HG03060 (cell line): ENCODE results near the gene LRP5.
"Not testable (repeated sequence)": the region's sequence is repeated elsewhere in the genome, so short reads cannot be mapped to it uniquely, and the experiment has no call there.

Experiments
- ATAC-seq: cut with Tn5 transposase; IDR thresholded peaks from one replicate; pipeline ENCODE4 v1.9.1; 2021; ENCODE audit warnings: low read depth, moderate number of reproducible peaks; ENCODE audit not compliant: unreplicated experiment

LRP5 gene

DNA sequence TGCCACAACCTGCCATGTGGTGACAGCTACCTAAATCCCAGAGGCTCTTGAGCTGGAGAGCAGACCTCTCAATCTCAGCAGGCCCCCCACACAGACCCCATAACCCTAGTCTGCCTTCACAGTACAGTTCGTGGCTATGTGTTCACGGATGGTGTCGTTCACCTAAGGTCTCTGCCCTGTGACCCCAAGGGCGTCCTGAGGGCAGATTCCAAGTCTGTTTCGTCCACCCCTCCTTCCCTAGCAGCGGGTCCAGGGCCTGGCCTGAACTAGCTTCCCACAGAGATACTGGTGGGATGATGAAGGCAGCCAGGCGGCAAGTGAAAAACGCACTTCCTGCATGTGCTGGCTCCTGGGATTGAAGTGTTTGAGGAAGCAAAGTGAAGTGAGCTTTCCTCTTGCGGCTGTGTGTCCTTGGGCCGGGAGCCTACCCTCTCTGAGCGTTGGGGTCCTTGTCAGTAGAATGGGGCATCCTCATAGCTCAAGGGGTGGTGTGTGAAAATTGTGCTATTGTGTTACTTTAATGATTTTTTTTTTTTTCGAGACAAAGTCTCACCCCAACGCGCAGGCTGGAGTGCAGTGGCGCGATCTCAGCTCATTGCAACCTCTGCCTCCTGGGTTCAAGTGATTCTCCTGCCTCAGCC is 70.1 kb downstream of the LRP5 start:
- no peak for ATAC-seq

DNA sequence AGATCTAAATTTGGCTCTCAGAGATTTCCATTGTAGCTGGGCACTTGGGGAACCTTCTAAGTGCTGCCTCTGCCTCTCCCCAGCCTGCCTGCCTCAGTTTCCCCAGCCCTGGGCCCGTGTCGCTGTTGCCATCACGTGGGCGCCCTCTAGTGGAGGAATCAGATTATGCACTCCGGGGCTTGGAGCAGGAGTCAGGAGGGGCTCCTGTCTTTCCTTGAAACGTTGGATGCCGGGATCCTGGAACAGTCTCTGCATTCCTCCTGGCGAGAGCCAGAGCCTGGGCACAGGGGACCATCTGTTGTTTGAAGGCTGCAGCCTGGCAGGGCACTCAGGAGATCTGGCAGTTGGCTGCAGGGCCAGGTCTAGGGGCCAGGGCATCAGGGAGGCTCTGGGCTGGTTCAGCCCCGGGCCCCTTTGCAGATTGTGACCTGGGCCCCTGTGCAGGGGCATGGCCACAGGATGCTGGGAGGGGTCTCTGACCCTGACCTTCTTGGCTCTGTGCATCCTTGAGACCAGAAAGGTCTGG is 71.6 kb downstream of the LRP5 start:
- no peak for ATAC-seq

DNA sequence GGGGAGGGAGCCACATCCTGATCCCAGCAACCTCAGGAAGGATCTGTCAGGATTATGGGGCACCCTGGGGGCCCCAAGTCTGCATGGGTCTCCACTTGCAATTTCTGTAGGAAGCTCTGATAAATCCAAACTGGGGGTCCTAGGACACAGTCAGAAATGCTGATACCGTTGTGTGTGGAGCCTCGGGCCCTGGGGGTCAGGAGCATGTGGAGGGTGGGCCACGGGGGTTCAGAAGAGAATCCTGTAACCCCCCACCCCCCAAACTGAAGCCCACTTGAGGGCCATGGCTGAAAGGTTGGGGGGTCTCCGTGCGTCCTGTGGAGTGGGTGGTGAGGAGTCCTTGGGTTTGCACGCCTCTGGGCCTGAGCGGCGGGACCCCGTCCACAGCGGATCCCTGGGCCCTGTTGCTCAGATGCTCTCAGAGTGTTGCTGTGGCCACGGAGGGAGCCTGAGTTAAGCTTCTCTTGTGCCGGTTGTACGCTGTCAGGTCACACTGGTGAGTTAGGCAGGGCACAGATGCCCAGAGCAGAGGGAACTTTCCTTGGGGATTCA is 72.2 kb downstream of the LRP5 start:
- no peak for ATAC-seq

DNA sequence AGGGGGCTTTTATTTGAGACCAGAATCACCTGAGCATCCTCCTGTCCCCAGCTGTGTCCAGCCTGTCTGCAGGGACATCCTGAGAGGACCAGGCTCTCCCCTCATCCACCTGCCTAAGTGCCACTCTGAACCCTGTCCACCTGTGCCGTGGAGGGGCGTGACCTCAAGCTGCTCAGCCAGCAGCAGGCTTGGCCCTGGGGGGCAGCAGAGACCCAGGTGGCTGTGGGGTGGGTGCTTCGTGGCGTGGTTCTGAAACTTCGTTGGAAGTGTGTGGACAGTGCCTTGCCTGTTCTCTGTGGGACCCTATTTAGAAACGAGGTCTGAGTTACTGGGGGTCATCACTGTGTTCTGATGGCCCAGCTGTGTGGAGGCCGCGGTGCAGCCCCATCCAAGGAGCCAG is 72.7 kb downstream of the LRP5 start:
- ATAC-seq, result no peak

DNA sequence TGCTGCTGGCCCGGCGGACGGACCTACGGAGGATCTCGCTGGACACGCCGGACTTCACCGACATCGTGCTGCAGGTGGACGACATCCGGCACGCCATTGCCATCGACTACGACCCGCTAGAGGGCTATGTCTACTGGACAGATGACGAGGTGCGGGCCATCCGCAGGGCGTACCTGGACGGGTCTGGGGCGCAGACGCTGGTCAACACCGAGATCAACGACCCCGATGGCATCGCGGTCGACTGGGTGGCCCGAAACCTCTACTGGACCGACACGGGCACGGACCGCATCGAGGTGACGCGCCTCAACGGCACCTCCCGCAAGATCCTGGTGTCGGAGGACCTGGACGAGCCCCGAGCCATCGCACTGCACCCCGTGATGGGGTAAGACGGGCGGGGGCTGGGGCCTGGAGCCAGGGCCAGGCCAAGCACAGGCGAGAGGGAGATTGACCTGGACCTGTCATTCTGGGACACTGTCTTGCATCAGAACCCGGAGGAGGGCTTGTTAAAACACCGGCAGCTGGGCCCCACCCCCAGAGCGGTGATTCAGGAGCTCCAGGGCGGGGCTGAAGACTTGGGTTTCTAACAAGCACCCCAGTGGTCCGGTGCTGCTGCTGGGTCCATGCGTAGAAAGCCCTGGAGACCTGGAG is 74.1 kb downstream of the LRP5 start:
- no peak for ATAC-seq

DNA sequence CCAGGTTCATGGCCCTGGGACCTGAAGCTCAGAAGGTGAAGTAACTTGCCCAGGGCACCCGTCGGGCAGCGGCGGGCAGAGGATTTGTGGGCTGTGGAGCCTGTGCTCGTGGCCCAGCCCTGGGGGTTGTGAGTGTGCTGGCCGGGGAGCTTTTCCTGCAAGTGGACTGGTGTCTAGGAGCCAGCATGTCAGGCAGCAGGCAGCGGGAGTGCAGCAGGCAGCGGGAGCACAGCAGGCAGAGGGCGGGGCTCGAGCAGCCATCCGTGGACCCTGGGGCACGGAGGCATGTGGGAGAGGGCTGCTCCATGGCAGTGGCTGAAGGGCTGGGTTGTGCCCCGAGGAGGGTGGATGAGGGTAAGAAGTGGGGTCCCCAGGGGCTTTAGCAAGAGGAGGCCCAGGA is 75.4 kb downstream of the LRP5 start:
- no peak for ATAC-seq

DNA sequence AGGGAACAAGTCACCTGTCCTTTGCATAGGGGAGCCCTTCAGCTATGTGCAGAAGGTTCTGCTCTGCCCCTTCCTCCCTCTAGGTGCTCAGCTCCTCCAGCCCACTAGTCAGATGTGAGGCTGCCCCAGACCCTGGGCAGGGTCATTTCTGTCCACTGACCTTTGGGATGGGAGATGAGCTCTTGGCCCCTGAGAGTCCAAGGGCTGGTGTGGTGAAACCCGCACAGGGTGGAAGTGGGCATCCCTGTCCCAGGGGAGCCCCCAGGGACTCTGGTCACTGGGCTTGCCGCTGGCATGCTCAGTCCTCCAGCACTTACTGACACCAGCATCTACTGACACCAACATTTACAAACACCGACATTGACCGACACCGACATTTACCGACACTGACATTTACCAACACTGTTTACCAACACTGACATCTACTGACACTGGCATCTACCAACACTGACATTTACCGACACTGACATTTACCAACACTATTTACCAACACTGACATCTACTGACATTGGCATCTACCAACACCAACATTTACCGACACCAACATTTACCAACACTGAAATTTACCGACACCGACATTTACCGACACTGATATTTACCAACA is 76.3 kb downstream of the LRP5 start:
- no peak for ATAC-seq

DNA sequence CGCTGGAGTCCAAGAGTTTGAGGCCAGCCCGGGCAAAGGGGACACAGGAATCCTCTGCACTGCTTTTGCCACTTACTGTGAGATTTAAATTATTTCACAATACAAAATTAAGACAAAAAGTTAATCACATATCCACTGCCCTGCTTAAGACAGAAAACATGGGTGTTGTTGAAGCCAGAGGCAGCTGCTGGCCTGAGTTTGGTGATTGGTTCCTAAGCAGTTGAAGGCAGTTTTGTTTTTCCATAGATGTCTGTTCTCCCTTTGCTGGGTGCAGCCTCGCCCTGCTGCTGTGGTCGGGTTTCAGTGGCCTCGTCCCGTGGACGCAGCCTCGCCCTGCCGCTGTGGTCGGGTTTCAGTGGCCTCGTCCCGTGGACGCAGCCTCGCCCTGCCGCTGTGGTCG is 77.9 kb downstream of the LRP5 start:
- no peak for ATAC-seq

DNA sequence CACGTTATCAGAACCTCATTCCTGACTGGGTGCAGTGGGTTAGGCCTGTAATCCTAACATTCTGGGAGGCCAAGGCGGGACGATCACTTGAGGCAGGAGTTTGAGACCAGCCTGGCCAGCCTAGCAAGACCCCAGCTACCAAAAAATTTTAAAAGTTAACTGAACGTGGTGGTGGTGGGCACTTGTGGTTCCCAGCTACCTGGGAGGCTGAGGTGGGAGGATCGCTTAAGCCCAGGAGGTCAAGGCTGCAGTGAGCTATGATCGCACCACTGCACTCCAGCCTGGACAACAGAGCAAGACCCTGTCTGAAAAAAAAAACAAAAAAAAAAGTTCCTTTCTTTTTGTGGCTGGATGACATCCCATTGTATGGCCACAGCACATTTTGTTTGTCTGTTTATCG is 80.4 kb downstream of the LRP5 start:
- ATAC-seq, result no peak

DNA sequence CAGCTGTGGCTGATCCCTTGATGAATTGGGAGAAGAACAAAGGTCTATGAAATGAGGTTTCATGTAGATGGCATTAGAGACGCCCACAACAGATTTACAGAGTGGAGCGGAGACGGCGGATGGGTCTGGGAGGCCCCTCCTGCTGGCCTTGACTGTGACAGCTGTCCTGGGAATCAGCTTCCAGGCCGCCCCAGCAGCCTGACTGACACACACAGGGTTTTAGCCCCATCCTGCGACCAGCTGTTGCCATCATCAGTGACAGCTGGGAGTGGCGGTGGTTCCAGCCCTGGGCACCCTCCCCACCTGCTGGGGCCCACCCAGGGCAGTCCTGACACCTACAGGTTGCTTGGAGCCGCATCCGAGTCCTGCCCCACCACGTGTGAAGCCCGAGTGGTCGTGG is 84.1 kb downstream of the LRP5 start:
- no peak for ATAC-seq

DNA sequence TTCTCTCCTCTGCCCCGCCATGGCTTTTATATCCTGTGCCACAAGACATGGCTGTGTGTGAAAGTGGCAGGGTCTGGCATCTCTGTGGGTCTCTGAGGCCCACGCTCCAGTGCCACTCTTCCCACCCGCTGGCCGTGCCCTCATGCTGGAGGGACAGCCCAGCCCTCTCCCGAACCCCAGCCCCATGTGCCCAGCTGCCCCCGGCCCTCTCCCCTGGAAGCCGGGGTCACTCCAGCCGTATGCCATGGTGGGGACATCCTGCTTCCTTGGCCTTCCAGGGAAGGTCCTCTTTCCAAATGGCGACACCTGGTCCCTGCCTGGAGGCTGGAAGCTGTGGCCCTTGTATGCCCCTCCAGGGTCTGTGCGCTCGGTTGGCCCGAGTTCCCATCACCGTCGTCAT is 84.9 kb downstream of the LRP5 start:
- ATAC-seq, result no peak

DNA sequence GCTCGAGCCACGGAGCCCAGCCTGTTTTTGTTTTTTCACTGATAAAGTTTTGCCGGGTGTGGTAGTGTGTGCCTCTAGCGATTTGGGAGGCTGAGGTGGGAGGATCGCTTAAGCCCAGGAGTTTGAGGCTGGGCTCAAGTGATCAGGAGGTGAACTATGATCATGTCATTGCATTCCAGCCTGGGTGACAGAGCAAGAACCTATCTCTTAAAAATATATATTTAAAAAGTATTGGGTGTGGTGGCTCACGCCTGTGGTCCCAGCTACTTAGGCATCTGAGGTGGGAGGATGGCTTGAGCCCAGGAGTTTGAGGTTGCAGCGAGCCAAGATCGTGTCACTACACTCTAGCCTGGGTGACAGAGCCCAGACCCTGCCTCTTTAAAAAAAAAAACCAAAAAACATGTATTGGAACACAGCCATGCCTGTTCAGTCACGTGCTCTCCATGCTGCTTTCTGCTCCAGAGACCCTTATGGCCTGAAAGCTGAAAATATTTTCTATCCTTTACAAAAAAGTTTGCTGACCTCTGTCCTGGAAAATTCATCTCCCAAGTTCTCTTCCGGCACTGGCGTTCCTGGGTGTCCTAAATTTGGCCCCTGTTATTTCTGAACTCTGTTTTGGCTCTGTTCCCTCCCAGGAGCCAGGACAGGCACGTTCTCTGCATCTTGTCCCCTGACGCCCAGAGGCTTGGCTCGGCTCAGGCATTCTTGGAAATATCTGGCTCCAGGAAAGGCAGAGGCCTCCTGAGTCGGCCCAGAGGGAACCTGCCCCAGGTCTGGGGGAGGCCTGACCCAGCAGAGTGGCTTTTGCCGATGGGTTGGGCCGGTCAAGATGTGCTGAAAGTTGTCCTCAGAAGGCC is 86.8 kb downstream of the LRP5 start:
- no peak for ATAC-seq

DNA sequence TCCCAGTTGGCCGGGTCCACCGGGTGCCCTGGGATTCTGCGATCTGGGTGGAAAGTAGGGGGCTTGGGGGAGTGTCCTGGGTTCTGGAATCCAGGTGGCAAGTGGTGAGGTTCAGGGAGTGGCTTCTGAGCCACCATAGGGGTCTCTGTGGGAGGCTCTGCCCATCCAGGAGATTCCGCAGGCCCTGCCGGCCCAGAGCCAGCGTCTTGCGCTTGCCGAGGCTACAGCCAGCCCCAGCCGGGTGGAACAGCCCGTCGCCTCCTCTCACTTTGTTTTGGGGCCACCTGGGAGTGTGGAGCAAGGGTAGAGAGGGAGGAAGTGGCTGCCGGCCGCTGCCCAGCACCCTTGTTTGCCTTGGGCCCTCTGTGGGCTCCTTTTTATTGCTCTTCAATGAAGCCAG is 87.5 kb downstream of the LRP5 start:
- ATAC-seq, result no peak

DNA sequence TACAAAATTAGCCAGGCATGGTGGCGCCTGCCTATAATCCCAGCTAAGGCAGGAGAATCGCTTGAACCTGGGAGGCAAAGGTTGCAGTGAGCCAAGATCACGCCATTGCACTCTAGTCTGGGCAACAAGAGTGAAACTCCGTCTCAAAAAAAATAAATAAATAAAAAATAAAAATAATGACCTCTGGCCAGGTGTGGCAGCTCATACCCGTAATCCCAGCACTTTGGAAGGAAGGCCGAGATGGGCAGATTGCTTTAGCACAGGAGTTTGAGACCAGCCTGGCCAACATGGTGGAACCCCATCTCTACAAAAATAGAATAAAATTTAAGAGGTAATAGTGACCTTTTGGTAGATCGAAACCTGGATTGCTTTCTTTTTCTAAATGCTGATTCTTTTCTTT is 88.2 kb downstream of the LRP5 start:
- ATAC-seq, result not testable (repeated sequence)

DNA sequence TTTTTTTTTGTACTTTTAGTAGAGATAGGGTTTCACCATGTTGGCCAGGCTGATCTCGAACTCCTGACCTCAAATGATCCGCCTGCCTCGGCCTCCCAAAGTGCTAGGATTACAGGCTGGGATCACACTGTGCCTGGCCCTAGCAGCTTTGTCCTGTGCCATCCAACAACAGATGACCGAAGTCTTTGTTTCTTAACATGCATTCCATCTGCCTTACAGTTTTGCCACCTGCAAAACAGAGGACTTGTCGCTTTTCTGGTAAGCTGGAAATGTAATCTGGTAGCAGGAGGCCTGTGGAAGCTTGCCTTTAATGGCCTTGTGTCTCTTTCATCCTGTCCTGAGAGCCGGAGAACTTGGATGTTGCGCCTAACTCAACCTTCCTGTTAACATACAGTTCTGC is 89.5 kb downstream of the LRP5 start:
- no peak for ATAC-seq

DNA sequence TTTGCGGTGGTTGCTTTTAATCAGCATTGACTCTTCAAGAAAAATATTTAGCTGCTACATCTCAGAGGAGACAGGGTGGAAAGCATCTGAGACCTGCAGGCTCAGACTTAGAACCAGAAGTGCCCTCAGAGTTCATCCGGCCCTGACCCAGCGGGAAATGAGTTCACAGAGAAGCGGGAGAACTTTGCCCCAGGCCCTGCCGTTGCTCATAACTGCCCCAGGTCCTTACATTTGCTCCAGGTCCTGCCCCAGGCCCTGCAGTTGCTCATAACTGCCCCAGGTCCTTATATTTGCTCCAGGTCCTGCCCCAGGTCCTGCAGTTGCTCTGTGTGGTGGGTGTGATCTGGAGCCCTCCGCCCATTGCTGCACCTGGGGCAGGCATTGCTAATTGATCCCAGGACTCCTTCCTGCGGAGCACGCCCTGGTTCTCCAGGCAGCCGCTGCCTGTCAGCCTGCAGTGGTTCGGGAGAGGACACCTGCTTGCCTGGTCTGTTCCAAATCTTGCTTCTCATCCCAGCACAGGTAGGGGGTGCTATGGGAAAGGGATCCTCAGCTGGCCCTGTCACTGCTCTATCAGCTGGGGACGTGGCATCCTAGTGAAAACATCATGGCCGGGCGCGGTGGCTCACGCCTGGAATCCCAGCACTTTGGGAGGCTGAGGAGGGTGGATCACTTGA is 90.1 kb downstream of the LRP5 start:
- no peak for ATAC-seq

DNA sequence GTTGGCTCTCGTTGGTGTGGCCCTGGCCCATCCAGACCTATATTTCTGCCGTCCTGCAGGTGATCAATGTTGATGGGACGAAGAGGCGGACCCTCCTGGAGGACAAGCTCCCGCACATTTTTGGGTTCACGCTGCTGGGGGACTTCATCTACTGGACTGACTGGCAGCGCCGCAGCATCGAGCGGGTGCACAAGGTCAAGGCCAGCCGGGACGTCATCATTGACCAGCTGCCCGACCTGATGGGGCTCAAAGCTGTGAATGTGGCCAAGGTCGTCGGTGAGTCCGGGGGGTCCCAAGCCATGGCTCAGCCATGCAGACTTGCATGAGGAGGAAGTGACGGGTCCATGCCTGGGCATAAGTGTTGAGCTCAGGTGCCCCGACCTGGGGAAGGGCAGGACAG is 91.0 kb downstream of the LRP5 start:
- ATAC-seq, result no peak

DNA sequence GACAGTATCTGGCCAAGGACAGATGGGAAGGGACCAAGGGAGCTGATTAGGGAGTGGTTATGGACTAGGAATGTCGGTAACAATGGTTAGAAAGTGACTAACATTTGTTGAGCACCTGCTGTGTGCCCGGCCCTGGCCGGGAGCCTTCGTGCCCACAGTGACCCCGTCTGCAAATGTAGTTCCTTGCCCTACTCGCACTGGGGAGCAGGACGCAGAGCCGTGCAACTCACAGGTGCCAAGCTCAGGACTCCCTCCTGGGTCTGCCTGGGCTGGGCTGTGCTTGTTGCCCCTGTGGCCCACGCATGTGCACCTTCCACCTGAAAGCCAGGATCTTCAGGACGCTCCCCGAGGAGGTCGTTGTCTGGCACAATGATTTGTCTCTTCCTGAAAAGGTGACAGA is 91.4 kb downstream of the LRP5 start:
- ATAC-seq, result no peak

DNA sequence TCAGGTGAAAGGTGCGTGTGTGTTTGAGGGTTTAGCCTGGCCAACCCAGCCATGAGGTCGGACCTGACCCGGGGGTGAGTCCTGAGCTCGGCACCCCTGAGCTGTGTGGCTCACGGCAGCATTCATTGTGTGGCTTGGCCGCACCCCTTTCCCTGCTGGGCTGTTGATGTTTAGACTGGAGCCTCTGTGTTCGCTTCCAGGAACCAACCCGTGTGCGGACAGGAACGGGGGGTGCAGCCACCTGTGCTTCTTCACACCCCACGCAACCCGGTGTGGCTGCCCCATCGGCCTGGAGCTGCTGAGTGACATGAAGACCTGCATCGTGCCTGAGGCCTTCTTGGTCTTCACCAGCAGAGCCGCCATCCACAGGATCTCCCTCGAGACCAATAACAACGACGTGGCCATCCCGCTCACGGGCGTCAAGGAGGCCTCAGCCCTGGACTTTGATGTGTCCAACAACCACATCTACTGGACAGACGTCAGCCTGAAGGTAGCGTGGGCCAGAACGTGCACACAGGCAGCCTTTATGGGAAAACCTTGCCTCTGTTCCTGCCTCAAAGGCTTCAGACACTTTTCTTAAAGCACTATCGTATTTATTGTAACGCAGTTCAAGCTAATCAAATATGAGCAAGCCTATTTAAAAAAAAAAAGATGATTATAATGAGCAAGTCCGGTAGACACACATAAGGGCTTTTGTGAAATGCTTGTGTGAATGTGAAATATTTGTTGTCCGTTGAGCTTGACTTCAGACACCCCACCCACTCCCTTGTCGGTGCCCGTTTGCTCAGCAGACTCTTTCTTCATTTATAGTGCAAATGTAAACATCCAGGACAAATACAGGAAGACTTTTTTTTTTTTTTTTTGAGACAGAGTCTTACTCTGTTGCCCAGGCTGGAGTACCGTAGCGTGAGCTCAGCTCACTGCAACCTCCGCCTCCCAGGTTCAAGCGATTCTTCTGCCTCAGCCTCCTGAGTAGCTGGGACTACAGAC is 94.2 kb downstream of the LRP5 start:
- no peak for ATAC-seq
